ENCODE data around the gene LGALS9. TPM values are rescaled to one million over a fixed set of nuclear protein-coding genes. Genes with fewer than 3 reads are reported as not detected.

LGALS9 gene
- total and polyA plus RNA-seq, 7 experiments from 2014 or later, result 11.0 to 198 (median 15.0) TPM

GRCh38 chr17:27613433-27613832 lies 17.6 kb upstream of the LGALS9 start:
- peaks cover 4 to 51% (median 41%) of the 10 kb centered on the region in 5 donors for H3K36me3 Mint-ChIP-seq

GRCh38 chr17:27615121-27615520 lies 15.9 kb upstream of the LGALS9 start:
- ATAC-seq, result no peak

More at GRCh38 chr17:27613433-27613832, 17.6 kb upstream of the LGALS9 start:
- CTCF ChIA-PET, result interaction anchor here (0.6 to 3.0 kb wide), 3 partner anchors 10 to 143 kb away, joined by 3 to 9 read pairs (median 5); no protein-coding TSS in a partner anchor
- no peak overlapping the region for H3K4me3 ChIP-seq (ENCODE audit: low read length)
- no peaks in the 10 kb centered on the region for H3K27me3 ChIP-seq (ENCODE audit: control insufficient read depth in 2 of 2, insufficient read depth in 2 of 2, low read length in 2 of 2)
- H3K4me3 Mint-ChIP-seq, result no peak overlapping the region
- peaks cover 0 to 5% of the 10 kb centered on the region in 2 donors for H3K4me1 ChIP-seq (ENCODE audit: control insufficient read depth in 2 of 2, insufficient read depth in 2 of 2, low read length in 2 of 2)
- peaks cover 0 to 29% (median 0%) of the 10 kb centered on the region in 3 experiments for H3K36me3 ChIP-seq (ENCODE audit: control insufficient read depth in 2 of 3, insufficient read depth in 3 of 3, low read length in 3 of 3)
- POLR2A ChIA-PET, result no interaction called here
- intact Hi-C loops (cut with micrococcal nuclease), result no loop called here
- DNase-seq, result no peak
- H3K27ac ChIP-seq (ENCODE audit: low read depth, low read length), result no peak overlapping the region
- H3K9me3 Mint-ChIP-seq, result peaks cover 0 to 2% (median 0%) of the 10 kb centered on the region in 11 donors
- H3K9me3 ChIP-seq (ENCODE audit: control insufficient read depth in 2 of 3, low read length in 3 of 3), result no peaks in the 10 kb centered on the region
- no peak for ATAC-seq
- H3K27me3 Mint-ChIP-seq, result no peaks in the 10 kb centered on the region
- H3K4me1 Mint-ChIP-seq, result peaks cover 0 to 48% (median 8%) of the 10 kb centered on the region in 7 donors
- no peak overlapping the region for H3K27ac Mint-ChIP-seq

GRCh38 chr17:27616414-27616813 lies 14.6 kb upstream of the LGALS9 start:
- Histone ChIP-seq H3K27me3 (ENCODE audit: control insufficient read depth in 2 of 2, insufficient read depth in 2 of 2, low read length in 2 of 2) (no peaks in the 10 kb centered on the region), H3K36me3 (ENCODE audit: control insufficient read depth in 2 of 3, insufficient read depth in 3 of 3, low read length in 3 of 3) (peaks cover 0 to 31% (median 0%) of the 10 kb centered on the region in 3 experiments), H3K9me3 (ENCODE audit: control insufficient read depth in 2 of 3, low read length in 3 of 3) (no peaks in the 10 kb centered on the region), H3K4me3 (ENCODE audit: low read length) (no peak overlapping the region), H3K4me1 (ENCODE audit: control insufficient read depth in 2 of 2, insufficient read depth in 2 of 2, low read length in 2 of 2) (peaks cover 0 to 5% of the 10 kb centered on the region in 2 donors), H3K27ac (ENCODE audit: low read depth, low read length) (no peak overlapping the region)
- Mint-ChIP-seq H3K9me3 (peaks cover 0 to 2% (median 0%) of the 10 kb centered on the region in 11 donors), H3K4me3 (peak overlapping the region in 1 of 10 donors; percentile 69), H3K4me1 (peaks cover 0 to 55% (median 8%) of the 10 kb centered on the region in 7 donors), H3K27ac (peak overlapping the region in 5 of 9 donors; percentile 22 to 84 (median 48)), H3K27me3 (no peaks in the 10 kb centered on the region), H3K36me3 (peaks cover 6 to 50% (median 40%) of the 10 kb centered on the region in 5 donors)
- DNase-seq (no peak), ATAC-seq (no peak)
- ChIA-PET CTCF (interaction anchor here (0.6 to 1.1 kb wide), 3 partner anchors 12 to 740 kb away, joined by 4 to 5 read pairs (median 4); no protein-coding TSS in a partner anchor), POLR2A (no interaction called here)
- intact Hi-C loops (cut with micrococcal nuclease), result loop anchor here in 1 of 2 donors (2.0 kb wide), 1 partner anchor 14 kb away; the partner anchor contains the start of gene LGALS9

More at GRCh38 chr17:27615121-27615520, 15.9 kb upstream of the LGALS9 start:
- Mint-ChIP-seq H3K36me3 (peaks cover 0 to 43% (median 35%) of the 10 kb centered on the region in 5 donors), H3K27me3 (no peaks in the 10 kb centered on the region), H3K9me3 (peaks cover 0 to 2% (median 0%) of the 10 kb centered on the region in 11 donors), H3K4me1 (peaks cover 0 to 48% (median 8%) of the 10 kb centered on the region in 7 donors), H3K4me3 (no peak overlapping the region), H3K27ac (no peak overlapping the region)
- H3K27me3 ChIP-seq (ENCODE audit: control insufficient read depth in 2 of 2, insufficient read depth in 2 of 2, low read length in 2 of 2), result no peaks in the 10 kb centered on the region
- no peak for DNase-seq
- H3K4me1 ChIP-seq (ENCODE audit: control insufficient read depth in 2 of 2, insufficient read depth in 2 of 2, low read length in 2 of 2), result peaks cover 0 to 5% of the 10 kb centered on the region in 2 donors
- no peak overlapping the region for H3K27ac ChIP-seq (ENCODE audit: low read depth, low read length)
- no peaks in the 10 kb centered on the region for H3K9me3 ChIP-seq (ENCODE audit: control insufficient read depth in 2 of 3, low read length in 3 of 3)
- POLR2A ChIA-PET, result no interaction called here
- no peak overlapping the region for H3K4me3 ChIP-seq (ENCODE audit: low read length)
- H3K36me3 ChIP-seq (ENCODE audit: control insufficient read depth in 2 of 3, insufficient read depth in 3 of 3, low read length in 3 of 3), result peaks cover 0 to 28% (median 0%) of the 10 kb centered on the region in 3 experiments
- CTCF ChIA-PET, result interaction anchor here (3.0 kb wide), 1 partner anchor 11 kb away, joined by 9 read pairs; no protein-coding TSS in a partner anchor
- intact Hi-C loops (cut with micrococcal nuclease), result no loop called here

- peaks cover 0 to 50% (median 8%) of the 10 kb centered on the region in 7 donors for H3K4me1 Mint-ChIP-seq
- Histone ChIP-seq H3K27me3 (ENCODE audit: control insufficient read depth in 2 of 2, insufficient read depth in 2 of 2, low read length in 2 of 2) (no peaks in the 10 kb centered on the region), H3K4me3 (ENCODE audit: low read length) (no peak overlapping the region), H3K9me3 (ENCODE audit: control insufficient read depth in 2 of 3, low read length in 3 of 3) (no peaks in the 10 kb centered on the region), H3K27ac (ENCODE audit: low read depth, low read length) (no peak overlapping the region), H3K4me1 (ENCODE audit: control insufficient read depth in 2 of 2, insufficient read depth in 2 of 2, low read length in 2 of 2) (peaks cover 0 to 5% of the 10 kb centered on the region in 2 donors), H3K36me3 (ENCODE audit: control insufficient read depth in 2 of 3, insufficient read depth in 3 of 3, low read length in 3 of 3) (peaks cover 0 to 41% (median 0%) of the 10 kb centered on the region in 3 experiments)
- H3K27ac Mint-ChIP-seq, result no peak overlapping the region
- POLR2A ChIA-PET, result no interaction called here
- H3K9me3 Mint-ChIP-seq, result peaks cover 0 to 2% (median 0%) of the 10 kb centered on the region in 11 donors
- CTCF ChIA-PET, result no interaction called here
- DNase-seq (no peak), ATAC-seq (no peak)
- no peaks in the 10 kb centered on the region for H3K27me3 Mint-ChIP-seq
- H3K4me3 Mint-ChIP-seq, result no peak overlapping the region
- intact Hi-C loops (cut with micrococcal nuclease), result no loop called here
- peaks cover 7 to 56% (median 39%) of the 10 kb centered on the region in 5 donors for H3K36me3 Mint-ChIP-seq
These were observed 12.6 kb upstream of the LGALS9 start for GRCh38 chr17:27618417-27618816.

- Histone ChIP-seq H3K27ac (ENCODE audit: low read depth, low read length) (no peak overlapping the region), H3K36me3 (ENCODE audit: control insufficient read depth in 2 of 3, insufficient read depth in 3 of 3, low read length in 3 of 3) (peaks cover 0 to 37% (median 0%) of the 10 kb centered on the region in 3 experiments), H3K27me3 (ENCODE audit: control insufficient read depth in 2 of 2, insufficient read depth in 2 of 2, low read length in 2 of 2) (no peaks in the 10 kb centered on the region), H3K9me3 (ENCODE audit: control insufficient read depth in 2 of 3, low read length in 3 of 3) (no peaks in the 10 kb centered on the region), H3K4me3 (ENCODE audit: low read length) (no peak overlapping the region), H3K4me1 (ENCODE audit: control insufficient read depth in 2 of 2, insufficient read depth in 2 of 2, low read length in 2 of 2) (peaks cover 0 to 5% of the 10 kb centered on the region in 2 donors)
- H3K9me3 Mint-ChIP-seq, result no peaks in the 10 kb centered on the region
- peaks cover 0 to 40% (median 8%) of the 10 kb centered on the region in 7 donors for H3K4me1 Mint-ChIP-seq
- CTCF ChIA-PET, result interaction anchor here (0.5 kb wide), 1 partner anchor 21 kb away, joined by 6 read pairs; no protein-coding TSS in a partner anchor
- peaks cover 5 to 46% (median 25%) of the 10 kb centered on the region in 5 donors for H3K36me3 Mint-ChIP-seq
- H3K4me3 Mint-ChIP-seq, result peak overlapping the region in 1 of 10 donors; percentile 58
- H3K27ac Mint-ChIP-seq, result peak overlapping the region in 1 of 9 donors; percentile 74
- ATAC-seq (no peak), DNase-seq (no peak)
- POLR2A ChIA-PET, result no interaction called here
- H3K27me3 Mint-ChIP-seq, result no peaks in the 10 kb centered on the region
- intact Hi-C loops (cut with micrococcal nuclease), result no loop called here
These were observed 10.3 kb upstream of the LGALS9 start for GRCh38 chr17:27620721-27621120.

- H3K36me3 Mint-ChIP-seq, result peaks cover 4 to 45% (median 17%) of the 10 kb centered on the region in 5 donors
- Histone ChIP-seq H3K4me3 (ENCODE audit: low read length) (no peak overlapping the region), H3K9me3 (ENCODE audit: control insufficient read depth in 2 of 3, low read length in 3 of 3) (no peaks in the 10 kb centered on the region), H3K36me3 (ENCODE audit: control insufficient read depth in 2 of 3, insufficient read depth in 3 of 3, low read length in 3 of 3) (peaks cover 0 to 37% (median 0%) of the 10 kb centered on the region in 3 experiments), H3K27ac (ENCODE audit: low read depth, low read length) (no peak overlapping the region), H3K27me3 (ENCODE audit: control insufficient read depth in 2 of 2, insufficient read depth in 2 of 2, low read length in 2 of 2) (no peaks in the 10 kb centered on the region), H3K4me1 (ENCODE audit: control insufficient read depth in 2 of 2, insufficient read depth in 2 of 2, low read length in 2 of 2) (peaks cover 0 to 5% of the 10 kb centered on the region in 2 donors)
- POLR2A ChIA-PET, result no interaction called here
- peaks cover 0 to 32% (median under 1%) of the 10 kb centered on the region in 7 donors for H3K4me1 Mint-ChIP-seq
- ATAC-seq (no peak), DNase-seq (no peak)
- CTCF ChIA-PET, result interaction anchor here (1.9 kb wide), 1 partner anchor 20 kb away, joined by 4 read pairs; no protein-coding TSS in a partner anchor
- intact Hi-C loops (cut with micrococcal nuclease), result no loop called here
- H3K9me3 Mint-ChIP-seq, result no peaks in the 10 kb centered on the region
- H3K27ac Mint-ChIP-seq, result peak overlapping the region in 1 of 9 donors; percentile 74
- H3K27me3 Mint-ChIP-seq, result no peaks in the 10 kb centered on the region
- no peak overlapping the region for H3K4me3 Mint-ChIP-seq
These were observed 9.5 kb upstream of the LGALS9 start for GRCh38 chr17:27621536-27621935.
